Upper lobe of left lung (tissue), 4 donors: ENCODE data around the gene CDH15.

ENCODE experiments used
- CTCF ChIP-seq, 6 experiments: fragments of 450-650 bp in 4 of 6; fragments of 200-600 bp in 2 of 6; sonication (generic) in 2 of 6; IDR thresholded peaks; one replicate each; pipeline ENCODE4 v1.5.1; 2016 to 2019; ENCODE audit warnings: antibody characterized with exemption in 6 of 6
- EP300 ChIP-seq, 4 donors: sonication (generic); formaldehyde crosslinking; IDR thresholded peaks; one replicate each; pipeline ENCODE4 v1.5.1; 2017; ENCODE audit warnings: antibody characterized with exemption in 4 of 4, control low read depth in 2 of 4
- POLR2A ChIP-seq, 4 donors: fragments of 450-650 bp; IDR thresholded peaks; one replicate each; pipeline ENCODE4 v1.5.1; 2016 to 2017; ENCODE audit warnings: antibody characterized with exemption in 4 of 4, mild to moderate bottlenecking in 2 of 4
- POLR2AphosphoS5 ChIP-seq, 2 donors: sonication (generic); formaldehyde crosslinking; IDR thresholded peaks; one replicate each; pipeline ENCODE4 v1.5.1; 2017; ENCODE audit warnings: antibody characterized with exemption in 2 of 2

GRCh38 chr16:89147085-89147817 lies 24.3 kb upstream of the CDH15 start:
- TF ChIP-seq CTCF (IDR thresholded peaks at IDR 0.05) (no peak), POLR2A (IDR thresholded peaks at IDR 0.05) (no peak), POLR2AphosphoS5 (IDR thresholded peaks at IDR 0.05) (no peak), EP300 (IDR thresholded peaks at IDR 0.05) (no peak)
